Activated CD8-positive, alpha-beta T cell treated with anti-CD3 and anti-CD28 coated beads for 36 hours (primary cell): ENCODE results near the gene PTPRN2. TPM values are rescaled to one million over a fixed set of nuclear protein-coding genes. Genes with fewer than 3 reads are reported as not detected.

Source experiments
- ATAC-seq: fragments of 200-7000 bp; cut with Tn5 transposase; one replicate; pipeline ENCODE4 v1.10.0; 2021; ENCODE audit warnings: mild to moderate bottlenecking, moderate library complexity
- CTCF ChIA-PET: fragments of 350-600 bp; sonication (Branson Sonifier 250); formaldehyde crosslinking; loops from one replicate; lab custom pipeline; 2021; ENCODE audit warnings: antibody characterized with exemption; lab: Charles Lee
- POLR2A ChIA-PET: fragments of 350-600 bp; sonication (Branson Sonifier 250); formaldehyde crosslinking; loops from one replicate; lab custom pipeline; 2021; ENCODE audit warnings: antibody characterized with exemption; lab: Charles Lee
- DNase-seq: peaks from one replicate; pipeline ENCODE4 v3.0.0-alpha.2; 2020
- H3K27ac Mint-ChIP-seq: one replicate; pipeline ENCODE4 v1.8.0; 2021; ENCODE audit warnings: mild to moderate bottlenecking, mixed read lengths
- H3K27me3 Mint-ChIP-seq: one replicate; pipeline ENCODE4 v1.8.0; 2021; ENCODE audit warnings: mixed read lengths
- H3K36me3 Mint-ChIP-seq: one replicate; pipeline ENCODE4 v1.8.0; 2021; ENCODE audit warnings: low read depth, mixed read lengths
- H3K4me1 Mint-ChIP-seq: one replicate; pipeline ENCODE4 v1.8.0; 2021; ENCODE audit warnings: low read depth, mixed read lengths
- H3K4me3 Mint-ChIP-seq: one replicate; pipeline ENCODE4 v1.8.0; 2021; ENCODE audit warnings: mild to moderate bottlenecking, moderate library complexity, mixed read lengths
- H3K9me3 Mint-ChIP-seq: one replicate; pipeline ENCODE4 v1.8.0; 2021; ENCODE audit warnings: mixed read lengths
- intact Hi-C: fragments of 100-400 bp; cut with micrococcal nuclease; formaldehyde crosslinking; loops from one replicate; pipeline ENCODE4 v1.10.0; 2022
- total RNA-seq, 2 experiments: library from RNA; stranded (reverse); gene quantifications; one replicate each; pipeline ENCODE4 v1.2.3, GENCODE V29; 2021
- TF ChIP-seq, protein P1 (sequence below): fragments of 200-600 bp; IDR thresholded peaks from one replicate; pipeline ENCODE4 v1.8.0; 2022; ENCODE audit warnings: antibody characterized with exemption, mild to moderate bottlenecking

PTPRN2 gene
- total RNA-seq, 2 experiments from 2014 or later, result 0.49 to 0.65 TPM

- Mint-ChIP-seq H3K4me1 (no peaks in the 10 kb centered on the region), H3K36me3 (no peaks in the 10 kb centered on the region), H3K9me3 (no peaks in the 10 kb centered on the region), H3K4me3 (no peak overlapping the region), H3K27ac (no peak overlapping the region), H3K27me3 (peaks cover 9% of the 10 kb centered on the region)
- DNase-seq (no peak), ATAC-seq (no peak)
- intact Hi-C loops, result no loop called here
- ChIA-PET CTCF (no interaction called here), POLR2A (no interaction called here)
- TF ChIP-seq, protein P1, sequence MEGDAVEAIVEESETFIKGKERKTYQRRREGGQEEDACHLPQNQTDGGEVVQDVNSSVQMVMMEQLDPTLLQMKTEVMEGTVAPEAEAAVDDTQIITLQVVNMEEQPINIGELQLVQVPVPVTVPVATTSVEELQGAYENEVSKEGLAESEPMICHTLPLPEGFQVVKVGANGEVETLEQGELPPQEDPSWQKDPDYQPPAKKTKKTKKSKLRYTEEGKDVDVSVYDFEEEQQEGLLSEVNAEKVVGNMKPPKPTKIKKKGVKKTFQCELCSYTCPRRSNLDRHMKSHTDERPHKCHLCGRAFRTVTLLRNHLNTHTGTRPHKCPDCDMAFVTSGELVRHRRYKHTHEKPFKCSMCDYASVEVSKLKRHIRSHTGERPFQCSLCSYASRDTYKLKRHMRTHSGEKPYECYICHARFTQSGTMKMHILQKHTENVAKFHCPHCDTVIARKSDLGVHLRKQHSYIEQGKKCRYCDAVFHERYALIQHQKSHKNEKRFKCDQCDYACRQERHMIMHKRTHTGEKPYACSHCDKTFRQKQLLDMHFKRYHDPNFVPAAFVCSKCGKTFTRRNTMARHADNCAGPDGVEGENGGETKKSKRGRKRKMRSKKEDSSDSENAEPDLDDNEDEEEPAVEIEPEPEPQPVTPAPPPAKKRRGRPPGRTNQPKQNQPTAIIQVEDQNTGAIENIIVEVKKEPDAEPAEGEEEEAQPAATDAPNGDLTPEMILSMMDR, result no peak
Measured at GRCh38 chr7:158501393-158502067, 86.1 kb downstream of the PTPRN2 start.

DNA sequence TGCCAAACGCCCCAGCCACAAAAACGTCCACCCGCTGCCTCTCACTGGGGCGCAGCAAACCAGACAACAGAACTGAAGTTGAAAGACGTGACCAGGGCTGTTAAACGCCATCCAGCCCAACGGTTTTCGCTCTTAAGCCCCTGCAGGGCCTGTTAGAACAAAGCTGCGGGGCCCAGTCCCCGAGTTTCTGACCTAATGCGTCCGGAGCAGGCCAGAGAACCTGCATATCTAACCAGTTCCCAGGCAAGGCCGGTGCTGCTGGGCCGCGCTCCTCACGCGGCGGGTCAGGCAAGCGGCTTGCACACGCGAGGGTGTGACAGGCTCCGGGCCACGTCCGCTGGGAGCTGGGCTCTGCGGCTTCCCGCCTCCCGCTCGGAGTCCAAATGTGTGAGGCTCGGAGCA, 87.0 kb downstream of the PTPRN2 start:
- Mint-ChIP-seq H3K27me3 (peaks cover 11% of the 10 kb centered on the region), H3K9me3 (no peaks in the 10 kb centered on the region), H3K4me1 (no peaks in the 10 kb centered on the region), H3K27ac (no peak overlapping the region), H3K4me3 (no peak overlapping the region), H3K36me3 (no peaks in the 10 kb centered on the region)
- intact Hi-C loops, result no loop called here
- DNase-seq (no peak), ATAC-seq (no peak)
- TF ChIP-seq, protein P1, result no peak
- POLR2A ChIA-PET, result interaction anchor here (1.3 kb wide), 1 partner anchor 41 kb away, joined by 3 read pairs; no protein-coding TSS in a partner anchor
- CTCF ChIA-PET, result no interaction called here

DNA sequence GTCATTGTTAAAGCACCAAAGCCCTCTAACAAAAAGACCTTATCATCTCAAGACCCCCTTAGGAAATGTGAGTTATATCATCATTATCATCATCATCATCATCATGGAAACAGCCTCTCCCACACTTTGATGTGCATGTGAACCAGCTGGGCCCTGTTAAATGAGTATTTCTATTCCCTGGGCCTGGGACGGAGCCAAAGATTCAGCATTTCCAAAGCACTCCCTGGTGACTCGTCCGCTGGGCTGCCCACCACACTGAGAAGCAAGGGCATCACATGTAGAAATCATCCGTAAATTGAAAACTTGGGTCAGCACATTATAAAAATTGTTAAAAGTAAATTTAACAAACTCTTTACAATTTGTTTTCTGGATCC, 88.6 kb downstream of the PTPRN2 start:
- ATAC-seq (no peak), DNase-seq (no peak)
- POLR2A ChIA-PET, result no interaction called here
- no peaks in the 10 kb centered on the region for H3K36me3 Mint-ChIP-seq
- CTCF ChIA-PET, result no interaction called here
- H3K27me3 Mint-ChIP-seq, result peaks cover 14% of the 10 kb centered on the region
- H3K27ac Mint-ChIP-seq, result no peak overlapping the region
- no peaks in the 10 kb centered on the region for H3K9me3 Mint-ChIP-seq
- no peaks in the 10 kb centered on the region for H3K4me1 Mint-ChIP-seq
- intact Hi-C loops, result no loop called here
- TF ChIP-seq, protein P1, result no peak
- no peak overlapping the region for H3K4me3 Mint-ChIP-seq

GRCh38 chr7:158498443-158499081, 89.1 kb downstream of the PTPRN2 start:
- TF ChIP-seq, protein P1, result no peak
- POLR2A ChIA-PET, result no interaction called here
- DNase-seq (no peak), ATAC-seq (no peak)
- H3K36me3 Mint-ChIP-seq, result no peaks in the 10 kb centered on the region
- H3K27ac Mint-ChIP-seq, result no peak overlapping the region
- peaks cover 14% of the 10 kb centered on the region for H3K27me3 Mint-ChIP-seq
- no peak overlapping the region for H3K4me3 Mint-ChIP-seq
- CTCF ChIA-PET, result no interaction called here
- intact Hi-C loops, result no loop called here
- no peaks in the 10 kb centered on the region for H3K9me3 Mint-ChIP-seq
- H3K4me1 Mint-ChIP-seq, result no peaks in the 10 kb centered on the region

GRCh38 chr7:158497627-158498026, 90.0 kb downstream of the PTPRN2 start:
- intact Hi-C loops, result no loop called here
- H3K4me3 Mint-ChIP-seq, result no peak overlapping the region
- no peak for DNase-seq
- no peaks in the 10 kb centered on the region for H3K9me3 Mint-ChIP-seq
- no peak overlapping the region for H3K27ac Mint-ChIP-seq
- ChIA-PET POLR2A (no interaction called here), CTCF (no interaction called here)
- H3K36me3 Mint-ChIP-seq, result no peaks in the 10 kb centered on the region
- ATAC-seq, result no peak
- TF ChIP-seq, protein P1, result no peak
- no peaks in the 10 kb centered on the region for H3K4me1 Mint-ChIP-seq
- peaks cover 14% of the 10 kb centered on the region for H3K27me3 Mint-ChIP-seq
